Upper lobe of left lung (tissue), 4 donors: Measurements from ENCODE around the gene TCL1A.

ENCODE experiments used
- EP300 ChIP-seq, 4 donors: sonication (generic); formaldehyde crosslinking; IDR thresholded peaks; one replicate each; pipeline ENCODE4 v1.5.1; 2017; ENCODE audit warnings: antibody characterized with exemption in 4 of 4, control low read depth in 2 of 4
- POLR2A ChIP-seq, 4 donors: fragments of 450-650 bp; IDR thresholded peaks; one replicate each; pipeline ENCODE4 v1.5.1; 2016 to 2017; ENCODE audit warnings: antibody characterized with exemption in 4 of 4, mild to moderate bottlenecking in 2 of 4
- POLR2AphosphoS5 ChIP-seq, 2 donors: sonication (generic); formaldehyde crosslinking; IDR thresholded peaks; one replicate each; pipeline ENCODE4 v1.5.1; 2017; ENCODE audit warnings: antibody characterized with exemption in 2 of 2
- TF ChIP-seq, protein P1 (sequence below), 6 experiments: fragments of 450-650 bp in 4 of 6; fragments of 200-600 bp in 2 of 6; sonication (generic) in 2 of 6; IDR thresholded peaks; one replicate each; pipeline ENCODE4 v1.5.1; 2016 to 2019; ENCODE audit warnings: antibody characterized with exemption in 6 of 6

DNA sequence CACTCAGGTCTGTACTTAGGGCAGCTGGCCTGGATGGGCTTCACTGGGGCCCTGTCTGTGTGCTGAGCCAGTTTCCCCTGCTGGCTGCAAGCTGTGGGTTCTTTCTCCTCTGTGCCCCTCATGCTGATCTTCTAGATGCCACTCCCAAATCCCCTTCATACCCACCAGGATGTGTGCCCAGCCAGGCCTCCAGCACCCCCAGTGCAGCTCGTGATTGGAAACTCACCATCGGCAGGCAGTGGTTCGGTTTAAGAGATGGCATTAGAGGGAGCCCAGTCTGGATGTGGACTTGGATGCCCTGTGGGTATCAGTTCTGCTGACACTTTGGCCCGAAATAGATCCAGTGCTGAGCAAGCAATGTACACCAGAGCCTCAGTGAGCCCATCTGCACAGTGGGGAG lies 21.8 kb downstream of the TCL1A start:
- TF ChIP-seq, protein P1, sequence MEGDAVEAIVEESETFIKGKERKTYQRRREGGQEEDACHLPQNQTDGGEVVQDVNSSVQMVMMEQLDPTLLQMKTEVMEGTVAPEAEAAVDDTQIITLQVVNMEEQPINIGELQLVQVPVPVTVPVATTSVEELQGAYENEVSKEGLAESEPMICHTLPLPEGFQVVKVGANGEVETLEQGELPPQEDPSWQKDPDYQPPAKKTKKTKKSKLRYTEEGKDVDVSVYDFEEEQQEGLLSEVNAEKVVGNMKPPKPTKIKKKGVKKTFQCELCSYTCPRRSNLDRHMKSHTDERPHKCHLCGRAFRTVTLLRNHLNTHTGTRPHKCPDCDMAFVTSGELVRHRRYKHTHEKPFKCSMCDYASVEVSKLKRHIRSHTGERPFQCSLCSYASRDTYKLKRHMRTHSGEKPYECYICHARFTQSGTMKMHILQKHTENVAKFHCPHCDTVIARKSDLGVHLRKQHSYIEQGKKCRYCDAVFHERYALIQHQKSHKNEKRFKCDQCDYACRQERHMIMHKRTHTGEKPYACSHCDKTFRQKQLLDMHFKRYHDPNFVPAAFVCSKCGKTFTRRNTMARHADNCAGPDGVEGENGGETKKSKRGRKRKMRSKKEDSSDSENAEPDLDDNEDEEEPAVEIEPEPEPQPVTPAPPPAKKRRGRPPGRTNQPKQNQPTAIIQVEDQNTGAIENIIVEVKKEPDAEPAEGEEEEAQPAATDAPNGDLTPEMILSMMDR (IDR thresholded peaks at IDR 0.05) = no peak
- TF ChIP-seq POLR2AphosphoS5 (IDR thresholded peaks at IDR 0.05) = no peak
- no peak for TF ChIP-seq POLR2A (IDR thresholded peaks at IDR 0.05)
- no peak for TF ChIP-seq EP300 (IDR thresholded peaks at IDR 0.05)
